MM.1S (cell line): ENCODE data around the gene LIFR.

Experiments
- CTCF ChIP-seq: fragments of 300-600 bp; sonication (generic); IDR thresholded peaks from 2 replicates; pipeline ENCODE4 v1.5.1; 2016; ENCODE audit warnings: antibody characterized with exemption, low read length, mixed read lengths
- EZH2 ChIP-seq: fragments of 300-600 bp; sonication (generic); optimal IDR thresholded peaks from 2 replicates; pipeline ENCODE3; 2017; ENCODE audit warnings: low read depth, mild to moderate bottlenecking, antibody characterized with exemption, low read length, mixed read lengths

- TF ChIP-seq EZH2: no peak
- no peak for TF ChIP-seq CTCF
Observed at GRCh38 chr5:38473008-38473407, 83.4 kb downstream of the LIFR start.
